Astrocyte (in vitro differentiated cells and primary cell): ENCODE data around the gene METTL15. TPM values are rescaled to one million over a fixed set of nuclear protein-coding genes. Genes with fewer than 3 reads are reported as not detected.
"Not testable (repeated sequence)": the region's sequence is repeated elsewhere in the genome, so short reads cannot be mapped to it uniquely, and the experiment has no call there.

Experiments
- DNase-seq: peaks from one replicate; pipeline ENCODE4 v3.0.0-alpha.2; 2010; ENCODE audit warnings: low read depth
- FAIRE-seq: peaks from 2 replicates; lab custom pipeline; 2011; peaks lifted over from hg19 to GRCh38; lab: Jason Lieb, UNC
- H2AFZ ChIP-seq: 2 replicates; pipeline ENCODE4 v1.6.0; 2012; ENCODE audit warnings: low read depth, low read length, inconsistent platforms
- H3K27ac ChIP-seq: 2 replicates; pipeline ENCODE4 v1.5.1; 2011; ENCODE audit warnings: low read depth, low read length, inconsistent platforms
- H3K27me3 ChIP-seq: 2 replicates; pipeline ENCODE4 v1.6.0; 2011; ENCODE audit warnings: low read length, inconsistent platforms; ENCODE audit not compliant: insufficient read depth
- H3K36me3 ChIP-seq: 2 replicates; pipeline ENCODE4 v1.5.1; 2011; ENCODE audit warnings: low read length, inconsistent platforms; ENCODE audit not compliant: insufficient read depth
- H3K4me1 ChIP-seq: 2 replicates; pipeline ENCODE4 v1.5.1; 2011; ENCODE audit warnings: low read length, inconsistent platforms; ENCODE audit not compliant: insufficient read depth
- H3K4me2 ChIP-seq: 2 replicates; pipeline ENCODE4 v1.6.0; 2012; ENCODE audit warnings: low read length, inconsistent platforms
- H3K4me3 ChIP-seq: 2 replicates; pipeline ENCODE4 v1.5.1; 2011; ENCODE audit warnings: low read depth, mild to moderate bottlenecking, low read length, inconsistent platforms; ENCODE audit not compliant: insufficient read depth
- H3K79me2 ChIP-seq: 2 replicates; pipeline ENCODE4 v1.6.0; 2012; ENCODE audit warnings: mild to moderate bottlenecking, low read length, inconsistent platforms; ENCODE audit not compliant: insufficient read depth
- H3K9ac ChIP-seq: 2 replicates; pipeline ENCODE4 v1.6.0; 2012; ENCODE audit warnings: mild to moderate bottlenecking, low read length, inconsistent platforms
- H3K9me3 ChIP-seq: 2 replicates; pipeline ENCODE4 v1.5.1; 2012; ENCODE audit warnings: low read depth, mild to moderate bottlenecking, low read length, inconsistent platforms; ENCODE audit not compliant: insufficient read depth
- H4K20me1 ChIP-seq: 2 replicates; pipeline ENCODE4 v1.6.0; 2012; ENCODE audit warnings: low read length, inconsistent platforms; ENCODE audit not compliant: insufficient read depth
- H3K27ac Mint-ChIP-seq: one replicate; pipeline ENCODE4 v1.8.0; 2021; ENCODE audit warnings: mild to moderate bottlenecking, mixed read lengths; ENCODE audit not compliant: unreplicated experiment
- H3K27me3 Mint-ChIP-seq: one replicate; pipeline ENCODE4 v1.8.0; 2021; ENCODE audit warnings: low read depth, mixed read lengths; ENCODE audit not compliant: unreplicated experiment
- H3K36me3 Mint-ChIP-seq: one replicate; pipeline ENCODE4 v1.8.0; 2021; ENCODE audit warnings: low read depth, mixed read lengths; ENCODE audit not compliant: unreplicated experiment
- H3K4me1 Mint-ChIP-seq: one replicate; pipeline ENCODE4 v1.8.0; 2021; ENCODE audit warnings: low read depth, mixed read lengths; ENCODE audit not compliant: unreplicated experiment
- H3K4me3 Mint-ChIP-seq: one replicate; pipeline ENCODE4 v1.8.0; 2021; ENCODE audit warnings: mild to moderate bottlenecking, moderate library complexity, mixed read lengths; ENCODE audit not compliant: unreplicated experiment
- H3K9me3 Mint-ChIP-seq: one replicate; pipeline ENCODE4 v1.8.0; 2021; ENCODE audit warnings: mild to moderate bottlenecking, mixed read lengths; ENCODE audit not compliant: unreplicated experiment
- CTCF ChIP-seq: IDR thresholded peaks from 2 replicates; pipeline ENCODE4 v1.5.1; 2011; ENCODE audit warnings: low read depth, mild to moderate bottlenecking, inconsistent platforms, low read length, moderate library complexity; ENCODE audit not compliant: insufficient read depth
- EZH2 ChIP-seq: IDR thresholded peaks from 2 replicates; pipeline ENCODE4 v1.6.1; 2012; ENCODE audit warnings: mild to moderate bottlenecking, low read length, inconsistent platforms; ENCODE audit not compliant: insufficient read depth
- total RNA-seq: library from RNA; stranded (reverse); gene quantifications from 2 replicates; pipeline ENCODE4 v1.2.1, GENCODE V29; 2021

The METTL15 gene
- total RNA-seq, 1 donor from 2014 or later, result 10.8 TPM

GRCh38 chr11:28132548-28132947, 24.4 kb downstream of the METTL15 start:
- Histone ChIP-seq H3K27me3 (no peaks in the 10 kb centered on the region), H4K20me1 (no peaks in the 10 kb centered on the region), H2AFZ (no peak overlapping the region), H3K79me2 (no peaks in the 10 kb centered on the region), H3K9me3 (no peaks in the 10 kb centered on the region), H3K4me2 (no peak overlapping the region), H3K4me1 (no peaks in the 10 kb centered on the region), H3K4me3 (no peak overlapping the region), H3K9ac (no peak overlapping the region), H3K27ac (no peak overlapping the region), H3K36me3 (peaks cover 4% of the 10 kb centered on the region)
- Mint-ChIP-seq H3K27ac (no peak overlapping the region), H3K27me3 (no peaks in the 10 kb centered on the region), H3K4me3 (no peak overlapping the region), H3K4me1 (peaks cover 7% of the 10 kb centered on the region), H3K9me3 (peaks cover 6% of the 10 kb centered on the region), H3K36me3 (peaks cover 23% of the 10 kb centered on the region)
- FAIRE-seq (no peak), DNase-seq (no peak)
- TF ChIP-seq EZH2 (no peak), CTCF (no peak)

GRCh38 chr11:28133146-28133545, 25.0 kb downstream of the METTL15 start:
- H3K27ac Mint-ChIP-seq, result no peak overlapping the region
- H3K9me3 Mint-ChIP-seq, result peaks cover 9% of the 10 kb centered on the region
- no peaks in the 10 kb centered on the region for H3K4me1 ChIP-seq
- H3K4me2 ChIP-seq, result no peak overlapping the region
- no peak overlapping the region for H2AFZ ChIP-seq
- TF ChIP-seq EZH2 (no peak), CTCF (no peak)
- no peaks in the 10 kb centered on the region for H3K27me3 ChIP-seq
- H3K36me3 ChIP-seq, result peaks cover 4% of the 10 kb centered on the region
- H3K79me2 ChIP-seq, result no peaks in the 10 kb centered on the region
- no peak overlapping the region for H3K4me3 Mint-ChIP-seq
- H3K9me3 ChIP-seq, result peaks cover 1% of the 10 kb centered on the region
- peaks cover 7% of the 10 kb centered on the region for H3K4me1 Mint-ChIP-seq
- FAIRE-seq (no peak), DNase-seq (peak; percentile 25)
- peaks cover 28% of the 10 kb centered on the region for H3K36me3 Mint-ChIP-seq
- H3K9ac ChIP-seq, result no peak overlapping the region
- H3K27me3 Mint-ChIP-seq, result no peaks in the 10 kb centered on the region
- H3K4me3 ChIP-seq, result no peak overlapping the region
- no peaks in the 10 kb centered on the region for H4K20me1 ChIP-seq
- H3K27ac ChIP-seq, result no peak overlapping the region

- H3K4me2 ChIP-seq, H3K4me1 Mint-ChIP-seq, H3K36me3 ChIP-seq, H3K27ac ChIP-seq, H3K4me1 ChIP-seq, H3K27me3 Mint-ChIP-seq, H3K4me3 Mint-ChIP-seq, H4K20me1 ChIP-seq, DNase-seq, H3K9ac ChIP-seq, H2AFZ ChIP-seq, H3K79me2 ChIP-seq, H3K4me3 ChIP-seq, FAIRE-seq, H3K27me3 ChIP-seq, H3K27ac Mint-ChIP-seq: not testable (repeated sequence)
- H3K9me3 ChIP-seq, result peaks cover 24% of the 10 kb centered on the region
- H3K36me3 Mint-ChIP-seq, result peaks cover 46% of the 10 kb centered on the region
- peaks cover 24% of the 10 kb centered on the region for H3K9me3 Mint-ChIP-seq
Observed at GRCh38 chr11:28136157-28136556, 28.0 kb downstream of the METTL15 start.
